Activated CD8-positive, alpha-beta memory T cell treated with anti-CD3 and anti-CD28 coated beads, Interleukin-2, amount 50 U/mL, for 1 hour (primary cell): ENCODE measurements around the gene PBX1.

Experiments
- DNase-seq: peaks from one replicate; pipeline ENCODE4 v3.0.0-alpha.2; 2020; ENCODE audit errors: extremely low read depth

The PBX1 gene

DNA sequence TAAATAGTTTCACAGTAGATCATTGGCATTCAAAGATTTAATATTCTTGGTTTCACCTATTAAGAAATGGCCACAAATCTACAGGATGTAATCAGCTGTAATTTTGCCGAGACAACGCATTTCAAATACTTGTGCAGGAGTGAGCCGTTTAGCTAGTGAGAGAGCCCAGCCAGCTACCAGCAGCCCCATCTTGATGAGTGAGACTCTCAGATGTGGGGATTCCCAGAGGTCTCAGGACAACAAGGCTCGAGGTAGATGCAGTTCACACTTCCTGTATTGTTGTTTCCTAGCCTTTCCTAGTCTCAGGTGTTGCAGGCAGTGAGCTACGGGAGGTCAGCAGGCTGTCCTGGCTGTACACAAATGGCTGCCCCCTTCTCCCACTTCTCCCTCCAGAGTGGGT, 108.6 kb downstream of the PBX1 start:
- no peak for DNase-seq

DNA sequence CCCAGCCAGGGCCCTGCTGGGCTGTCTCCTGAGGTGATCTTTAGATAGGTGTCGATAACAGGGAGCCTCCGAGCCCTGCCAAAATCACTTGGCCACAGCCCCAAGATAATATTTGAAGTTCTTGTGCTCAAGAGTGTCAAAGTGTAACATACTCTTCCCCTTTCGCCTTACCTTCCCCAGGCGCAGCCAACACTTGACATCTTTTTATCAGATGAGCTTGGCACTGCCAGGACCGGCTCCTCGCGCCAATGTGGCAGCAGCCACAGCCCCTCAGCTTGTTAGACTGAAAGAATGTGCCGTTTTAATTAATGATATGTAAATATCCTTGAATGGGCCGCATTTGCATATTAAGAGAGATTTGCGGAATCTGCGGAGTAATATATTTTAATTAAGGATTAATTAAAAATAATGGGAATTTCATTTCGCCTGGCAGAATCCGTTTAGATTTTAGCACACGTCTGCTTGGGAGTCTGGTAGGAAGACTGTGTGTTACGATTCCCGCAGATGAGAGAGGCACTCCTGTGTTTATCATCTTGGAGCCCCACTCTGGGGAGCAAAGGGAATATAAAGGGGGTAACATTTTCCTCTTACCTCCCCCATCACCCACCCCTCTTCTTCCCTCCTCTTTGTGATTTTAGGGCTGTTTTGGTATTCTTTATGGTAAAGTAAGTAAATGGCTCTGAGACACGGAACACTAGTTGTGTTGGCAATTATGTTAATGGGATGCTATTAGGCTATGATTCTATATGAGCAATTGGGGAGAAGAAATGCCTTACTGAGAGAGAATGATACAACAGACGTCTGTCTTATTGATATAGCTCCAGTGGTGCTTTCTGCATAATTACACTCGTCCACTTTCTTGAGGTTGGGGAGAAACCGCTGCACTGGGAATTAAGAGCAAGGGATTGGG, 109.8 kb downstream of the PBX1 start:
- DNase-seq = no peak

DNA sequence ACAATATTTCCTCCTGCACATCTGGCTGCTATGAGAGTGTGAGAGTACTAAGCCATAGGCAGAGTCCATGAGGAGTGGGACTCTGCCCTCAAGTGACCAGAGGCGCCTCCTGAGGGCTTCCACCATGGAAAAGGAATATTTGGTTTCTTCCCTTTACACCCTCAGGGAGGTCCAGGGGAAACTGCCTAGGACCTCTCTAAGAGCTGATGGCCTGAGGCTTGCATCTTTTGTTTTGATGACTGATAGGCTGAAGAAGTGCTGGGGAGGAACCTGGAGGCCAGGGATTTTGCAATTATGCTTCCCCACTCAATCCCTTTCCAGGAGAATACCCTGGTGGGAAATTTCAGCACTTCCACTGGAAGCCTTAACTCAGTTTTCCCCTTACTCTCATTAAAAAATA, 111.0 kb downstream of the PBX1 start:
- DNase-seq = no peak

DNA sequence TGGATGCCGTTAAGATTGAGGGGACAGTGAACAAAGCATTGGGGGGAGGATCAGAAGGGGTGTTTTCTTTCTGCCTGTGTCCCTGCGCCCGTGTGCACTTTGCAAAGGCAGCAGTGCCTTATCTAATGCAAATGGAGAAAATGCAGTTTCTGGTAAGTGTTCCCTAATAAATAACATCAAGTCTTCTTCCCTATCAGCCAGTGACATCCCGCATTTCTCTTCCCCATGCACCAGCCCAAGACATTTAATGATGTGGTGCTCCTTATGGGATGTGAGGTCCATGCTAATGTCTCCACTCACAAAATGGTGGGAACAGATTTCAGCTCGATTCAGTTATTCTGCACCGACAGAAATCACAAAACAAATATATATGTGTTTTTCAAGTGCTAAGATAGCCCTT, 111.8 kb downstream of the PBX1 start:
- no peak for DNase-seq

DNA sequence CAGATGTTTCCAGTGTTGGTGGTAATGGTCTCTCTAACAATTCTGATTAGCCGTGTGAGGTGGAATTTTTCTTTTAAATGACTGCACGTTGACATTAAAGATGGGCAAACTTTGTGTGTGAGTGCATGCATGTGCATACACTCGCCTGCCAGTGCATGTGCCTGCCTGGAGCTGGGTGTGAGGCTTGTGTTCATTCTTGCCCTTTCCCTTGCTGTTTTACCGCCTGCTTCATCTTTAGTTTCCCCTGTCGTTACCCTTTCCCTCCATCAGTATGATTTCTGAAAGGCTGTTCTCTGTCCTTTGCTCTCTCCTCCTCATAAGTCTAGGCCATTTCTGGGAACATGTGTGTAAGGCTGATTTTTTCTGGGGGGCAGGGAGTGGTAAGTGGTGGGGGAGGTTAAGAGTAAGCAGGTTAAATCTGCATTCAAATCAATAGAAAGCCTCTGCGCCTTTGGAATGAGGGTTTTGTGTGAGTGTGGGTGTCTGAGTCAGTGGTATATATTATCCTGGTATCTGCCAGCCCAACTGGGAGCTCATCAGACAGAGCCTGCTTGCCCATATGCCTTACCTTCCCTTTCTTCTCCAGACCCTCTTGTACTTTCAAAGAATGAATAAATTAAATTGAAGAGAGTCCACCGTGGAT, 112.5 kb downstream of the PBX1 start:
- DNase-seq = no peak

DNA sequence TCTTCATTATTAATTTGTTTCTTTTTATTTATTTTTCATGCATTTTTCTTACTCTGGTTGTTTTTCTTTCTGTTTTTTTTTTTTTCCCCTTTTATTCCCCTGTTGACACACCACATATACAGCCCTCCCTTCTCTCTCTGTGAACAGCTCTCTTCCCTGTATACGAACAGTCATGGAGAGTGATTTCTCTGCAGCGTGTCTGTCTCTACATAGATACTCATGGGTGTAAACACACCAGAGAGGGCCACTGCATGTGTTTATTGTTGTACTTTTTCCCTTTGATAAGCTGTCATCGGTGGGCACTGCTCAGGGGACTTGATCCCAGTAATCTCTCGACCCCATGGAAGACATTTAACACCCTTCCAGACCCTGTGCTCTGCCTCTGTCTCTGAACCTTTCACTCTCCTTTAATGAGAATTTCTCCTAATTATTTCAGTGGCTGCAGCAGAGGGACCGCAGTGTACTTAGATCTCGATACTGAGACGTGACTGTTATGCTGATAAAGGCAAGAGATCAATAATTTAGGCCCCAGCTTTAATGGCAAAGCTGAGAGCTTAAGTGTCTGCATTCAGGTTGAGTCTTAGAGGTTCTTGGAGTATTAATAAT, 113.1 kb downstream of the PBX1 start:
- DNase-seq = no peak

DNA sequence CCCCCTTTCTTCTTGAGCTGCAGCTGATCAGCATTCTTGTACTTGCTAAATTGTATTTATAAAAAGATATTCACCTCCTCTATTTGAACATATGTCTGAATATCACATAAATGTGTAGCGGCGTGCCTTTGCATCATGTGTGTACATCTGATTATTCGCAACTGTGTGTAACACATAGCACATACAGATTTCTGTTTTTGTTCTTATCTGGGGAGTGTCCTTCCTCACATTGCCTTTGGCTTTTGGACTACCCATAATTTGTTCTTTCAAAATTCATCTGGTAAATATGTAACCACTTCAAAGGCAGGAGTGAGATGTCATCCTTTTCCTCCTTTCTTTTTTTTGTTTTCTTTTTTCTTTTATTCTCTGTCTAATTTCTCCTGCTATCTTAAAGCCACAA, 113.6 kb downstream of the PBX1 start:
- no peak for DNase-seq

DNA sequence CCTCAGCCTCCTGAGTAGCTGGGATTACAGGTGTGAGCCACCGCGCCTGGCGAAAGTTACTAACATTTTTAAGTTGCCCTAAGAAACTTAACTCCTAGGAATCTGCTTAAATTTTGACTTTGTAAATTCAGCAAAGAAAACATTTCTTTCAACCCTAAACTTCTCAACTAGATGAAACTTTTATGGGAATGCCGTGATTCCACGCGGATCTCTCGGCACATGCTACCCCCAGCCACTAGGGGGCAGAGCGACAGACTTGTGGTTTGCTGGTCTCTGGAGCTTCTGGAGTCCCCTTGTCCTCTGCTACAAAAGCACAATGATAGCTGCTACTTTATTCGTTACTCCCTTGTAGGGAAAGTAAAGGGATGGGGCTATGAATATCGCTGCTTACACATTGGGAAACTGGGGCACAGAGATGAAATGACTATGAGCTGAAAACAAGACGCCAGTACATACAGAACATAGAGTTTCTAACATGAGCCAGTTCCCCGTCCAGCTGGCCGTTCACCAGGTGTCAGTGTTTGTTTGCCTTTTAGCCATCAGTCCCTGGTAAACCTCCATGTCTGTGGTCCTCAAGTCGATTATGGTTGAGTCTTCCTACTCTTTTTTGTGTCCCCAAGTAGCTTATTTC, 114.7 kb downstream of the PBX1 start:
- no peak for DNase-seq

DNA sequence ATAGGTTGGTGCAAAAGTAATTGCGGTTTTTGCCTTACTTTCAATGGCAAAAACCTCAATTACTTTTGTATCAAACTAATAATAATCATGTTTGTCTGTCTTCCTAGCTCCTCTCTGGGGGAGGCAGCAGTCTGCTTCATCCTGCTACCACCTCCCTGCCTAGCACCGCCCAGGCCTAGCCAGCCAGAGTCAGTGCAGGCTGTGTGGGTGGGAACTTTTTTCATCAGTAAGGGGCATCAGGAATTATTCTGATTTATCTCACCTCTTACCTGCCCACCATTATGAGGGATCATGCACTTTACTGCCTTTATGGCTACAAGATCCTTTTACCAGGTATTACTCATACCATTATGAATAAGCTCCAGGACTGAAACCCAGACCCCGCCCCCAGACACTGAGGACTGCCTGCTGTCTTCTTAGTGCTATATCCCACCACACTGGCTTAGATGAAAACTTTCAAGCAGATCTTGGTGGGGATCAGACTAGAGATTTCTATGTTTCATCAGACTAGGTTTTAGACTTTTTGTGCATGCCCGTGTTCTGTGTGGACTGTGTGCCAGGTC, 116.4 kb downstream of the PBX1 start:
- no peak for DNase-seq

DNA sequence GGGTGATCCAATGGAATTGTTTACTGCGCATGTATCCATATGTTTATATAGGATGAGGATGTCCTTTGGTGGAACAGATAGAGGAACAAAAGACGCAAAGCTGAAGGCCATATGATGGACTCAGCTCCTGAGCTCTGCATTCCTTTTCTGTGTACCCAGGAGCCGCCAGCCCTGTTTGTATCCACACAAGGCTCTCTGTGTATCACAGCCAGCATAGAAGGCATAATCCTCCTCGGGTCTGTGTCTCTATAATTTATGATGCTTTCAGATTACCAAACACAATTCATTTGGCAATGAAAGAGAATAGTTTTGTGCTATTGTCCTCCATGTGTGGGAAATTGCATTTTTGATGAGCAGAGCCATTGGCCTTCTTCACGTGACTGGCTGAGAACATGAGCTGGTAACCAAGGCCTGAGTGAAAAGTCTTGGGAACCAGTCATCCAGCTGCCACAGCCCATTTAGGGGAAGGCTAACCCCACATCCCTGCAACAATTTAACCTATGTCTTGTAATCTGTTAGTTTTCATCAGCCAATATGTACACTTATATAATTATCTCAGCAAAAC, 119.2 kb downstream of the PBX1 start:
- DNase-seq = no peak

DNA sequence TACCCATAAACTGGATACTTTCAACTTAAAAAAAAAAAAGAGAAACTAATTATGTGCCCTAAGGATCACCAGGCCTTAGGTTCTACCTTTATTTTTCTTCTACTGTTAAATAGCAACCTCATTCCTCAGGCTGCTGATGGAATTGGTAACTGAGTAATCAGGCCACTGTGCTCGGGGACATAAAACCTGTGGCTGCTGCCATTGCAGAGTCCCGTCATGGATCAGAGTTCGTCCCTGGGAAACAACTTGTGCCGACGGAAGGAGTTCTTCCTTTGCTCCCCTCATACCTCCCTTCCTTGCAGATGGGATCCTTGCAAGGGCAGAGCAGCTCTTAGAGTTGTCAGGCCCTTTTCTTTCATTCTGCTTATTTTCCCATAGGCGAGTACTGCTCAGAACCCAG, 123.6 kb downstream of the PBX1 start:
- no peak for DNase-seq

DNA sequence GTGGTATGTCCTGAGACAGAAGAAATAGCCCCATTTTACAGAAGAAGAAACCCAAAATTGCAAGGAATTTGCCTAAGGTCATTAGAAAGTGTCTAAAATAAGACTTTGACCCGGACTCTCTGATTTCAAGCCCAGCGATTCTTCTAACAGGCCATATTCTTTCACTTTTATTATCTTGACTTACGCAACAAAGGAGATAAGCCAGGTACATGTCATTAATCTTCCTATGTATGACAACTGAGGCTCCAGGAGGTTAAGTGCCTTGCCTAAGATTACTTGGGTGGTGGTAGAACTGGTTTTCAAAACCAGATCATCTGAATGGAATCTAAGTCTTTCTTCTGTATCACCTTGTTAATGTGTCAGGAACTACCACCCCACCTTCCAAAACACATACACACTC, 124.3 kb downstream of the PBX1 start:
- DNase-seq = no peak

DNA sequence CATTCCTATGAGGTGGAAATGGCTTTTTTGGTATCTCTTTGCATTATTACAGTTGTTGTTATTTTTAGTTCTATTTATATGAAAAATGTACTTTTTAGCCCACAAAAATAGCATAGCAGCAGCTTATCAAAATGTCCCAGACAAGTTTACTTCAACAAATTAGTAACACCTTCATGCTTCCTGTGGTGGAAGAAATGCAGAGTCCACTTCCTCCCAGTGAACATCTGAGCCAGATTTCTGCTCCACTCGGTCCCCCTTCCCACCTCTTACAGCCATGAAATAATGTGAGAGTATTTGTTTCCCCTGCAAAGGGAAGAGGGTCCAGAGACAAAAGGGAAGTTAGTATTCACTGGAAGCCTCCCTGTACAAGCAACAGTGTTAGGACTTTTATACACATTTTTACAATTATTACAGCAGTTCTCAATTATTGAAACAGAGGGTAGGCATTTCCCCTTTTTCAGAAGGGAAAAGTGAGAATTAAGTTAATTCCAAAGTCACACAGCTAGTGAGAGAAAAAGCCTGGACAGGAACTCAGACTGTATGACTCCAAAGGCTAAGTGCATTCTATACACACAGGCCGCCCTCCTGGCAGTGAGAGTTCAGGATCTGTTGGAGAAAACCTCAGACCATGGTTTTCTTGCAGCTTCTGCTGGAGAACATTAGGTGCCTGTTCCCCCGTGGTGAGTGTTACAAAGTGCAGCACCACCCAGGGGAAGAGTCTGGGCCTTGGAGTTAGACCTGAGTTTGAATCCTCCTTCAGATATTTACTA, 126.5 kb downstream of the PBX1 start:
- no peak for DNase-seq

DNA sequence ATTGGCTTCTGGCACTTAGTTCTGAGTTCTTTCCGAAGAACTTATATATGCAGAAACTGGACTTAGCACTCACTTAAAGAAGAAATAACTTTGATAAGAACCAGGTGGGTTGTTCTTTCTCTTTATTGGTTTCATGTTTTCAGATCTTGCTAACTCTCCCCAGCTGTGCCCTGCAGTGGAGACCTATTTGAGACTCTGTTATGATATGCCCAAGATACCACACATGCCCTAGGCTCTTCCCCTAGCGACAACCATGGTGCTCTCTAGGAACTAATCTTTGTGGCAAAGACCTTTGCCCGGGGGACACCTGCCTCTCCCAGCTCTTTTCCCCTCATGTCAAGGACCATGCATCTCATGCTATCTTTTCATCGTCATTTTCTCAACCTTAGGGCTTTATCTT, 128.8 kb downstream of the PBX1 start:
- no peak for DNase-seq

DNA sequence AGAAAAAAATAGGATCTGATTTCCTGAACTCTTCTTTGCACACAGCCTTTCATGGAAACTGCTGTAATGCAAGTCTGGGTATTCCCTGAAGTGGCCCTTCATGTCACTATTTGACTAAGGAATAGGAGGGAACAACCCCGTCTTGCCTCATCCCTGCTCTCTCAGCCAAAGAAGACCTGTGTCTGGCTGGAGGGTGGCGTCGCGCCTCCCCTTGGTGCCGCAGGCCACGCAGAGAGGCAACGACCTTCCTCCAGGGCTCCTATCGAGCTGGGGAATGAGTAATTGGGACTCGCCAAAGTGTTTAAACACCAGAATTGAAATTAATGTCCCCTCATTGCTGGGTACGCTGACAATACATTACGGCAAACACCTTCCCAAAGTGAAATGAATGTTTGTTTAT, 129.8 kb downstream of the PBX1 start:
- DNase-seq = no peak

DNA sequence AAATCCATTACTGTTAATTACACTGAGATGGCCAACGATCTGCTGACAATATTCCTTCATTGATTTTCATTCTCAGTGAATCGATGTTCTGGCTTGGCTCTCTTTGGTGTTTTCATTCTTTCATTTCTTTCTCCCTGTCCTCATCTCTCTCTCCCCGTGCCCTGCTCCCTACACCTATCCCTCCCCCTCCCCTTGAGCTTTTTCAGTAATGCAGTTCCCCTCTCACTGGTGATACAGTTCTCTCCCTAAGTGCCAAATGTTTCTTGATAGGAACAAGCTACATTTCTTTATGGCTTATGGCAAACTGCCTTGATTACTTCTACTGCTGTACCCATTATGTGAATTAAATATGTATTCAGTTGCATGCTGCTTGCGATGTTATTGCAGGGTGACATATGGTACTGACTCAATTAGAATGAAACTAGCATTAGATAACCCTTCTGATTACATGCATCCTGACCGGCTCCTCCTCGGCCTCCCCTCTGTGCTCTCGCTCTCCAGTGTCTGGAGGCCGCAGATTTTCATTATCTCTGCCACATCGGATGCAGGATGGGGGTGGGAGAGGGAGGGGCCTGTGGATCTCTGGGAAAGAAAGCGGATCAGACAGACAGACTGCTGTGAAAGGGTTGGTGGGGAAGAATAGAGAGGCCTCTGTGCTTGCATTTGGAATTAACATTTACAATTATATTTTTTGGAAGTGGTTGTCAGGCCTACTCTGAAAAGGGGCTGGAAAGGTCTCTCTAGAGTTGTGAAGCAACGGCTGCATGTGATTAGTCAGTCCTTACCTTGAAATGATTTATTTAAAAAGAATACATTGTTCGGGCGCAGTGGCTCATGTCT, 130.9 kb downstream of the PBX1 start:
- no peak for DNase-seq

DNA sequence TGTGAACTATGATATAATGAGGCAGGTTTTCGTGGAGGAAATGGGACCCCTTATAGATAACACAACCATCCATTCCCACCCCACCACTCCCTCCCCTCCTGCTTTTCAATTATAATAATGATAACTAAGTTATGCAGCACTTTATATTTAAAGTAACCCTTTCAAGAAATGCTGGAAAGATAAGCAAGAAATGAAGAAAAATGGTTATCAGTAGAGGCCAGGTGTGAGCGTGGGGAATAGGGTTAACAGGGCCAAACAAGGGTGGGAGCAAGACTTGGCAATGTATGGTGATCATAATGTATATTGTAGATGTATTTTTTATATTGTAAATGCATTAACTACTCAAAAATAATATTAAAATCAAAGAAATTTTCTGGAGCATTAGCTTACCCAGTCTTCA, 133.4 kb downstream of the PBX1 start:
- no peak for DNase-seq

DNA sequence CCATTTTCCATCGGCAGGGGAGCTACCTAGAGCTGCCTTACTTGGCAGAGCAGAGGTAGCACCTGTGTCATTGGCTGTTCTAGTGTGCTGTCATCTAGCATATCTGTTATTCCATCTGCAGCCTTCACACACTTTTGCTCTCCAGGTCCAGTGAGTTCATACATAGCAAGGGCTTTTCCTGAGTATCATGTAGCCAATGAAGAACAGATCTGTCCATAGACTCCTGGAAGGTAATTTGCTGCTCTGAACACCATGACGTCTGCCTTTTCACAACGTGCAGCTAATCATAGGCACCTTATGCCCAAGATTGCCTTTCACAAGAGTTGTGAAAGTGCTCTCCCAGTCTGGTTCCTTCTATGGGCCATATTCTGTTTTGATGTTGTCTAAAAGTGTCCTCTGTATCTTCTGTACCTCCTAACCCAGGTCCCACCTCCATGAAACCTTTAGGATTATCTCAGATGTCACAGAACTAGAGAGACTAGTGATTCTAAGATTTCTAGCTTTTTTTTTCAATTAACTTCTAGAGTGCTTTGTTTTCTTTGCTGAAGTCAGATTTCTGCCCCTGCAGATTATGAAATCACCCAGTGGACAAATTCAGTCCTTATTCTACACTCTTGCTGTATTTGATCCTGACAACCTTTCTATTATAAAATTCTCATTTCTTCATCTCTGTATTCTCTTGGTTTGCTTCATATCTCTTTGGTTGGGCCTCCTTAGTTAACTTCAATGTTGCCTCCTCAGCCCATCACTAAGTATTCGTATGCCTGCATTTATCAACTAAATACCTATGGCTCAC, 134.8 kb downstream of the PBX1 start:
- no peak for DNase-seq

DNA sequence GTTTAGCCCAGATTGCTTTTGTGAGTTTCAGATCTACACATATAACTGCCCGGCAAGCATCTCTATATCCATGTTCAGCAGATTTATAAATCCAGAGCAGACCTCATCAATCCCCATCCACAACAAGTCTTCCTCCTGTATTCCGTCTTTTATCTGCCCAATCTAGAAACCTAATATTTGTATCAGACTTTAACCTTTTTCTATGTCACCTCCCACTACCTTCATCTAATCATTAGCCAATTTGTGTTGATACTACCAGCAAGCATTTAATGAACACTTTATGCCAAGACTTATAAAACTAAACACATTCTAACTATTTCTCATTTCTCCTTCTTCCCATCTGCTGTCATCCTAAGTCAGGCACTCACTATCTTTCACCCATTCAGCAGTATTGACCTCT, 135.5 kb downstream of the PBX1 start:
- DNase-seq = no peak
